SK-N-SH (cell line): ENCODE measurements around the gene SPEG. TPM values are rescaled to one million over a fixed set of nuclear protein-coding genes. Genes with fewer than 3 reads are reported as not detected.

Experiments used
- CTCF ChIA-PET: fragments of 300-600, 350-600 bp; formaldehyde crosslinking; extraction: SDS; loops from one replicate; lab custom pipeline; 2021; lab: Yijun Ruan, JAX
- POLR2A ChIA-PET: fragments of 350-600 bp; sonication (Branson Sonifier 250); formaldehyde crosslinking; extraction: SDS; loops from one replicate; lab custom pipeline; 2020; ENCODE audit warnings: antibody characterized with exemption, inconsistent platforms; lab: Yijun Ruan, JAX
- DNase-seq: peaks from one replicate; pipeline ENCODE4 v3.0.0; 2012
- H2AFZ ChIP-seq: fragments of 200-600 bp; sonication (generic); 2 replicates; pipeline ENCODE4 v1.8.1; 2016; ENCODE audit warnings: antibody characterized with exemption, mild to moderate bottlenecking, low read depth
- H3F3A ChIP-seq: fragments of 200-600 bp; sonication (generic); replicated peaks from 2 replicates; pipeline ENCODE3; 2016; ENCODE audit warnings: antibody characterized with exemption, mild to moderate bottlenecking; ENCODE audit not compliant: insufficient read depth
- H3K27ac ChIP-seq, 2 experiments: fragments of 200-500 bp in 1 of 2; fragments of 200-600 bp in 1 of 2; sonication (Bioruptor generic) in 1 of 2; sonication (generic), shearing (Covaris generic) in 1 of 2; 2 replicates each; pipeline versions ENCODE4 v1.5.1 to v1.6.1; 2014 to 2016; ENCODE audit warnings: low read depth in 2 of 2, inconsistent platforms in 1 of 2, low read length in 1 of 2, mild to moderate bottlenecking in 1 of 2, mixed read lengths in 1 of 2
- H3K27me3 ChIP-seq: fragments of 200-600 bp; sonication (generic), shearing (Covaris generic); 2 replicates; pipeline ENCODE4 v1.6.1; 2016; ENCODE audit warnings: mixed run types; ENCODE audit not compliant: insufficient read depth
- H3K36me3 ChIP-seq, 2 experiments: fragments of 200-500 bp in 1 of 2; fragments of 200-600 bp in 1 of 2; sonication (Bioruptor generic) in 1 of 2; sonication (generic) in 1 of 2; replicated peaks in 1 of 2; 2 replicates each; pipeline versions ENCODE3 to v1.5.1; 2014 to 2016; ENCODE audit warnings: low read length in 1 of 2, mild to moderate bottlenecking in 1 of 2; ENCODE audit not compliant: insufficient read depth in 2 of 2, control insufficient read depth in 1 of 2
- H3K4me1 ChIP-seq, 2 experiments: fragments of 200-500 bp in 1 of 2; fragments of 200-600 bp in 1 of 2; sonication (Bioruptor generic) in 1 of 2; sonication (generic), shearing (Covaris generic) in 1 of 2; 2 replicates each; pipeline versions ENCODE4 v1.5.1 to v1.6.1; 2014 to 2016; ENCODE audit warnings: low read depth in 1 of 2, low read length in 1 of 2, mixed run types in 1 of 2; ENCODE audit not compliant: insufficient read depth in 2 of 2, control insufficient read depth in 1 of 2
- H3K4me2 ChIP-seq: fragments of 200-600 bp; sonication (generic), shearing (Covaris generic); 2 replicates; pipeline ENCODE4 v1.6.1; 2017; ENCODE audit warnings: mixed run types
- H3K4me3 ChIP-seq, 2 experiments: fragments of 200-500 bp in 1 of 2; fragments of 200-600 bp in 1 of 2; sonication (Bioruptor generic) in 1 of 2; sonication (generic), shearing (Covaris generic) in 1 of 2; 2 replicates each; pipeline versions ENCODE4 v1.5.1 to v1.8.1; 2014 to 2016; ENCODE audit warnings: low read depth in 2 of 2, inconsistent platforms in 1 of 2, low read length in 1 of 2, mild to moderate bottlenecking in 1 of 2, mixed read lengths in 1 of 2, moderate library complexity in 1 of 2
- H3K79me2 ChIP-seq: fragments of 200-600 bp; sonication (generic); 2 replicates; pipeline ENCODE4 v1.8.1; 2017; ENCODE audit warnings: mild to moderate bottlenecking; ENCODE audit not compliant: insufficient read depth
- H3K9ac ChIP-seq: fragments of 200-600 bp; sonication (generic); 2 replicates; pipeline ENCODE4 v1.6.1; 2017; ENCODE audit warnings: mixed run types
- H3K9me2 ChIP-seq: fragments of 200-600 bp; sonication (generic); 2 replicates; pipeline ENCODE4 v1.6.1; 2017; ENCODE audit warnings: mixed run types
- H3K9me3 ChIP-seq: fragments of 200-600 bp; sonication (generic); 2 replicates; pipeline ENCODE4 v1.6.1; 2017; ENCODE audit warnings: mixed run types, mild to moderate bottlenecking, moderate library complexity
- H4K20me1 ChIP-seq: fragments of 200-600 bp; sonication (generic); 2 replicates; pipeline ENCODE4 v1.6.1; 2017; ENCODE audit warnings: mild to moderate bottlenecking, mixed run types; ENCODE audit not compliant: insufficient read depth
- CHD2 ChIP-seq: fragments of 150-350 bp; IDR thresholded peaks from 2 replicates; pipeline ENCODE4 v1.6.1; 2018; ENCODE audit warnings: low read length; ENCODE audit not compliant: partially characterized antibody
- CTCF ChIP-seq: fragments of 200-600 bp; sonication (generic); IDR thresholded peaks from 2 replicates; pipeline ENCODE4 v1.6.1; 2017; ENCODE audit warnings: antibody characterized with exemption, mild to moderate bottlenecking, moderate library complexity
- EP300 ChIP-seq, 2 experiments: IDR thresholded peaks; 2 replicates each; pipeline versions ENCODE4 v1.4.0 to v1.6.1; 2012; ENCODE audit warnings: borderline replicate concordance in 1 of 2, low read depth in 1 of 2, low read length in 1 of 2
- EZH2phosphoT487 ChIP-seq: fragments of 200-600 bp; sonication (generic); IDR thresholded peaks from 2 replicates; pipeline ENCODE4 v1.6.1; 2017; ENCODE audit warnings: low read depth, mixed run types, mild to moderate bottlenecking, antibody characterized with exemption, moderate library complexity, borderline replicate concordance
- FOXJ3 ChIP-seq: sonication (generic); formaldehyde crosslinking; IDR thresholded peaks from 2 replicates; pipeline ENCODE4 v1.5.1; 2020; ENCODE audit warnings: mild to moderate bottlenecking, missing genetic modification reagents
- JUND ChIP-seq: IDR thresholded peaks from 2 replicates; pipeline ENCODE4 v1.4.0; 2012
- MAX ChIP-seq: IDR thresholded peaks from 2 replicates; pipeline ENCODE4 v1.4.0; 2012; ENCODE audit warnings: low read depth
- MXI1 ChIP-seq: IDR thresholded peaks from 2 replicates; pipeline ENCODE4 v1.6.1; 2012; ENCODE audit warnings: mild to moderate bottlenecking, low read depth, low read length, improper control_type of control experiment
- RAD21 ChIP-seq: IDR thresholded peaks from 2 replicates; pipeline ENCODE4 v1.6.1; 2012; ENCODE audit warnings: mild to moderate bottlenecking, low read length
- RCOR1 ChIP-seq: fragments of 150-350 bp; IDR thresholded peaks from 2 replicates; pipeline ENCODE4 v1.6.1; 2017; ENCODE audit warnings: antibody characterized with exemption, low read length
- REST ChIP-seq: IDR thresholded peaks from 2 replicates; pipeline ENCODE4 v1.6.1; 2012; ENCODE audit warnings: mild to moderate bottlenecking, low read depth, low read length, moderate library complexity
- SIN3A ChIP-seq: IDR thresholded peaks from 2 replicates; pipeline ENCODE4 v1.6.1; 2012; ENCODE audit warnings: low read depth, mild to moderate bottlenecking, low read length, moderate library complexity, borderline replicate concordance
- SMC3 ChIP-seq: IDR thresholded peaks from 2 replicates; pipeline ENCODE4 v1.6.1; 2012; ENCODE audit warnings: low read depth, low read length, improper control_type of control experiment
- TCF12 ChIP-seq: IDR thresholded peaks from 2 replicates; pipeline ENCODE4 v1.4.0; 2012
- ZBTB33 ChIP-seq: IDR thresholded peaks from 2 replicates; pipeline ENCODE4 v1.4.0; 2012; ENCODE audit warnings: low read depth, borderline replicate concordance
- WGBS: methylation state at CpG from one replicate; pipeline ENCODE4 v1.1.6; 2017; ENCODE audit warnings: low lambda C conversion rate; 5-methylcytosine and 5-hydroxymethylcytosine counted together
- polyA plus RNA-seq, 3 experiments: library from polyadenylated mRNA; depleted of rRNA; stranded (reverse); fragments of >200 nt; gene quantifications; 2 replicates each; pipeline ENCODE4 v1.2.3, GENCODE V29; 2012

SPEG gene
- polyA plus RNA-seq, 1 of the 3 experiments (the other 2 are of a cell fraction): 107 TPM

GRCh38 chr2:219460424-219460926, 25.8 kb downstream of the SPEG start:
- peak; percentile 88 for DNase-seq
- H3K79me2 ChIP-seq: peaks cover 9% of the 10 kb centered on the region; the same call in 1 of the 2 replicates
- H3K4me1 ChIP-seq: peaks cover 17 to 27% of the 10 kb centered on the region in 2 experiments
- ChIA-PET POLR2A (interaction anchor here (0.5 to 2.3 kb wide), 12 partner anchors 15 to 128 kb away, joined by 3 to 15 read pairs (median 5); partner anchors contain the start of genes ASIC4 and GMPPA), CTCF (interaction anchor here (0.8 to 10.9 kb wide), 13 partner anchors 12 to 301 kb away, joined by 3 to 159 read pairs (median 9); partner anchors contain the start of gene CHPF)
- no peak overlapping the region; the same call in 1 of the 2 replicates for H3K9ac ChIP-seq
- H3K4me2 ChIP-seq: peak overlapping the region; percentile 78
- H3K27me3 ChIP-seq: no peaks in the 10 kb centered on the region
- H3K4me3 ChIP-seq: no peak overlapping the region
- H3K36me3 ChIP-seq: peaks cover 25 to 48% of the 10 kb centered on the region in 2 experiments
- no peaks in the 10 kb centered on the region for H3K9me3 ChIP-seq
- H2AFZ ChIP-seq: no peak overlapping the region
- no peaks in the 10 kb centered on the region for H3K9me2 ChIP-seq
- peaks cover 9% of the 10 kb centered on the region for H3F3A ChIP-seq
- H4K20me1 ChIP-seq: no peaks in the 10 kb centered on the region
- TF ChIP-seq SIN3A (peak; percentile 77), RAD21 (0 out of 2 replicates have a peak, but pooled peaks have one; percentile 2), RCOR1 (no peak), CTCF (no peak), JUND (no peak), MXI1 (0 out of 2 replicates have a peak, but pooled peaks have one; percentile 30), EP300 (IDR thresholded peaks at IDR 0.05; ENCODE audit: borderline replicate concordance in 1 of 2, low read depth in 1 of 2, low read length in 1 of 2) (peak in 1 of 2 experiments; percentile 37; a peak in 2 of 4 replicates), REST (0 out of 2 replicates have a peak, but pooled peaks have one; percentile 10), ZBTB33 (no peak), FOXJ3 (CRISPR knock-in tag) (0 out of 2 replicates have a peak, but pooled peaks have one; percentile 52), TCF12 (peak; percentile 54; the same call in 1 of the 2 replicates), SMC3 (peak; percentile 29; the same call in 1 of the 2 replicates), MAX (peak; percentile 31; the same call in 1 of the 2 replicates), CHD2 (peak; percentile 69), EZH2phosphoT487 (no peak)
- 53% methylated on average over 18 of the region's 18 CpGs for WGBS
- peak overlapping the region; percentile 29 to 92; a peak in 3 of 4 replicates for H3K27ac ChIP-seq
